HG03025 (cell line): ENCODE measurements around the gene SPDYE3.

Source experiments
- ATAC-seq: cut with Tn5 transposase; IDR thresholded peaks from one replicate; pipeline ENCODE4 v1.9.1; 2021; ENCODE audit warnings: mild to moderate bottlenecking, moderate library complexity; ENCODE audit not compliant: unreplicated experiment, low FRiP score

SPDYE3 gene

GRCh38 chr7:100369105-100369504 lies 61.6 kb downstream of the SPDYE3 start:
- ATAC-seq = peak; percentile 40

GRCh38 chr7:100370303-100370702 lies 62.8 kb downstream of the SPDYE3 start:
- no peak for ATAC-seq

- ATAC-seq = no peak
These were observed 63.2 kb downstream of the SPDYE3 start for GRCh38 chr7:100370746-100371145.

GRCh38 chr7:100371561-100372171 lies 64.2 kb downstream of the SPDYE3 start:
- ATAC-seq = no peak
